Ishikawa (cell line): Measurements from ENCODE around the gene HCK.

Source experiments
- CEBPB ChIP-seq: IDR thresholded peaks from 2 replicates; pipeline ENCODE4 v1.6.1; 2012
- CREB1 ChIP-seq: IDR thresholded peaks from 2 replicates; pipeline ENCODE4 v1.6.1; 2012; ENCODE audit warnings: low read depth
- EGR1 ChIP-seq: IDR thresholded peaks from 2 replicates; pipeline ENCODE4 v1.6.1; 2012
- EP300 ChIP-seq: IDR thresholded peaks from 2 replicates; pipeline ENCODE4 v1.6.1; 2012; ENCODE audit warnings: borderline replicate concordance
- FOXM1 ChIP-seq: IDR thresholded peaks from 2 replicates; pipeline ENCODE4 v1.6.1; 2012; ENCODE audit warnings: low read depth, borderline replicate concordance
- MAX ChIP-seq: IDR thresholded peaks from 2 replicates; pipeline ENCODE4 v1.6.1; 2012
- NFIC ChIP-seq: IDR thresholded peaks from 2 replicates; pipeline ENCODE4 v1.6.1; 2012
- RAD21 ChIP-seq: IDR thresholded peaks from 2 replicates; pipeline ENCODE4 v1.6.1; 2012; ENCODE audit warnings: low read depth
- REST ChIP-seq: IDR thresholded peaks from 2 replicates; pipeline ENCODE4 v1.6.1; 2012; ENCODE audit warnings: low read depth, mild to moderate bottlenecking
- TAF1 ChIP-seq: IDR thresholded peaks from 2 replicates; pipeline ENCODE4 v1.6.1; 2012; ENCODE audit warnings: low read depth, mild to moderate bottlenecking
- TCF12 ChIP-seq: IDR thresholded peaks from 2 replicates; pipeline ENCODE4 v1.6.1; 2012; ENCODE audit warnings: low read depth
- TEAD4 ChIP-seq: IDR thresholded peaks from 2 replicates; pipeline ENCODE4 v1.6.1; 2012
- USF1 ChIP-seq: IDR thresholded peaks from 2 replicates; pipeline ENCODE4 v1.6.1; 2012
- YY1 ChIP-seq: IDR thresholded peaks from 2 replicates; pipeline ENCODE4 v1.6.1; 2012; ENCODE audit warnings: low read depth
- ZBTB7A ChIP-seq: IDR thresholded peaks from 2 replicates; pipeline ENCODE4 v1.6.1; 2012; ENCODE audit warnings: low read depth

HCK gene

GRCh38 chr20:32116079-32116521 lies 64.1 kb downstream of the HCK start:
- TF ChIP-seq CREB1 (no peak), YY1 (no peak), CEBPB (no peak), USF1 (no peak), TAF1 (no peak), FOXM1 (no peak), NFIC (no peak), TEAD4 (no peak), EGR1 (no peak), ZBTB7A (no peak), TCF12 (no peak), MAX (no peak), RAD21 (no peak), EP300 (no peak), REST (no peak)

GRCh38 chr20:32119734-32120133 lies 67.7 kb downstream of the HCK start:
- TF ChIP-seq EGR1: no peak

GRCh38 chr20:32123088-32123487 lies 71.0 kb downstream of the HCK start:
- TF ChIP-seq TEAD4: no peak

GRCh38 chr20:32124916-32125454 lies 72.9 kb downstream of the HCK start:
- TF ChIP-seq EP300: no peak
- TF ChIP-seq TEAD4: no peak
- TF ChIP-seq ZBTB7A: no peak
- no peak for TF ChIP-seq RAD21
- no peak for TF ChIP-seq FOXM1
- no peak for TF ChIP-seq YY1
- TF ChIP-seq NFIC: no peak
- no peak for TF ChIP-seq CREB1
- no peak for TF ChIP-seq EGR1
- TF ChIP-seq REST: no peak
- TF ChIP-seq CEBPB: no peak
- TF ChIP-seq TAF1: no peak
- no peak for TF ChIP-seq TCF12
- TF ChIP-seq USF1: no peak
- TF ChIP-seq MAX: no peak

- no peak for TF ChIP-seq MAX
Observed at GRCh38 chr20:32125506-32125905, 73.5 kb downstream of the HCK start.

- no peak for TF ChIP-seq ZBTB7A
- no peak for TF ChIP-seq CREB1
- no peak for TF ChIP-seq EGR1
- TF ChIP-seq USF1: no peak
- no peak for TF ChIP-seq TCF12
- TF ChIP-seq CEBPB: no peak
- no peak for TF ChIP-seq EP300
- no peak for TF ChIP-seq RAD21
- no peak for TF ChIP-seq YY1
- TF ChIP-seq MAX: no peak
- TF ChIP-seq TAF1: no peak
- no peak for TF ChIP-seq TEAD4
Observed at GRCh38 chr20:32126919-32127318, 74.9 kb downstream of the HCK start.
